HG03045 (cell line): Measurements from ENCODE around the gene ADAM12.

Experiments used
- ATAC-seq: cut with Tn5 transposase; IDR thresholded peaks from one replicate; pipeline ENCODE4 v1.9.1; 2021; ENCODE audit warnings: mild to moderate bottlenecking, moderate library complexity; ENCODE audit not compliant: unreplicated experiment

ADAM12 gene, protein sequence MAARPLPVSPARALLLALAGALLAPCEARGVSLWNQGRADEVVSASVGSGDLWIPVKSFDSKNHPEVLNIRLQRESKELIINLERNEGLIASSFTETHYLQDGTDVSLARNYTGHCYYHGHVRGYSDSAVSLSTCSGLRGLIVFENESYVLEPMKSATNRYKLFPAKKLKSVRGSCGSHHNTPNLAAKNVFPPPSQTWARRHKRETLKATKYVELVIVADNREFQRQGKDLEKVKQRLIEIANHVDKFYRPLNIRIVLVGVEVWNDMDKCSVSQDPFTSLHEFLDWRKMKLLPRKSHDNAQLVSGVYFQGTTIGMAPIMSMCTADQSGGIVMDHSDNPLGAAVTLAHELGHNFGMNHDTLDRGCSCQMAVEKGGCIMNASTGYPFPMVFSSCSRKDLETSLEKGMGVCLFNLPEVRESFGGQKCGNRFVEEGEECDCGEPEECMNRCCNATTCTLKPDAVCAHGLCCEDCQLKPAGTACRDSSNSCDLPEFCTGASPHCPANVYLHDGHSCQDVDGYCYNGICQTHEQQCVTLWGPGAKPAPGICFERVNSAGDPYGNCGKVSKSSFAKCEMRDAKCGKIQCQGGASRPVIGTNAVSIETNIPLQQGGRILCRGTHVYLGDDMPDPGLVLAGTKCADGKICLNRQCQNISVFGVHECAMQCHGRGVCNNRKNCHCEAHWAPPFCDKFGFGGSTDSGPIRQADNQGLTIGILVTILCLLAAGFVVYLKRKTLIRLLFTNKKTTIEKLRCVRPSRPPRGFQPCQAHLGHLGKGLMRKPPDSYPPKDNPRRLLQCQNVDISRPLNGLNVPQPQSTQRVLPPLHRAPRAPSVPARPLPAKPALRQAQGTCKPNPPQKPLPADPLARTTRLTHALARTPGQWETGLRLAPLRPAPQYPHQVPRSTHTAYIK

GRCh38 chr10:126387931-126388911, at the start of gene ADAM12:
TSS of gene ADAM12 (minus strand) at chr10:126388477. CDS start at chr10:126388145, 332 bp downstream.
- ATAC-seq: no peak

DNA sequence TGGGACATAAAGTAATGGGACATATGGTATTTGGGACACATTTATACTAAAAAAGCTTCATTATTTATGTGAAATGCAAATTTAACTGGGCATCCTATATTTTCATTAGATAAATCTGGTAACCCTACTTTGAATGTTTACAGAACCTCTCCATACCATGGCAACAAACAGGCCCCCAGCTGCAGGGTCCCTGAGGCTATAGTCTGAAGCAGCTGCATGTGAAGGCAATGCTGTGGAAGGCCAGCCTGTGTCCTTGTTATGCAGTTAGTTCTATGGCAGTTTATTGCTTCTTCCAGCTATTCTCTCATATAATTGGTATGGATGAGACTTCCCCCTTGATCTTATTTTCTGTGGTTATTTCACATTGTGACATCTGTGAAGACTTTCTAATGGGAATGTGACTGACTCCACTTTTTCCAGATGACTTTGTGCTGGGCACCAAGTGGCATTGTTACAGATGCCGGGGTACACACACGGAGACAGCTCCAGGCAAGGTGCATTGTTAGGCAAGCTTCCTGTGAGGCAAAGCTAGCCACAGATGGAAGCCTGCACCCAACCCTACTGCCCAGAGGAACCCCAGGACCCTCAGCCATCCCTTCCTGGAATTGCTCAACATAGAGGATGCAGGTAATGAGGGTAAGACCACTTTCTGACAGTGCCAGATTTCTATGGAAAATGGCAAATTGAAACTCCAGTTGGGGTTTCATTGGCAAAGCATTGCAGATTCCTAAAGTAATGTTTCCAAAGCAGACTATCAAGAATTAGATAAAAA, 49.5 kb upstream of the ADAM12 start:
- no peak for ATAC-seq

GRCh38 chr10:126434235-126434634, 46.0 kb upstream of the ADAM12 start:
- no peak for ATAC-seq

DNA sequence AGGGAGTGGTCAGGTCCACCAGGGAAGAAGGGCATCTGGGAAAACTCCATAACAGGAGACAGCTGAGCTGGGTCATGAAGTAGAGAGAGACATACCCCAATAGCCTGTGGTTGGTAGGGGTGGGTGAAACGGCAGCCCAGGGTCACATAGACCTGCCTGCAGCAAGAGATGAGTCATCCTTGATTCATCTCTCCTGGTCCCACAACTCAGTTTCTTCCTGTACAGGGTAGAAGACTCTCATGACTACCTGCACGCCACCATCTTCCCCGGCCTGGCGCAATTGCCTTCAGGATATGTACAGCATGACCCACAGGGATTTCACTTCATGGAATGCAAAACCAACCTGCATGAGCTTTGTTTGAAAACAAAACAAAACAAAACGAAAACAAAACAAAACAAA, 45.1 kb upstream of the ADAM12 start:
- no peak for ATAC-seq

DNA sequence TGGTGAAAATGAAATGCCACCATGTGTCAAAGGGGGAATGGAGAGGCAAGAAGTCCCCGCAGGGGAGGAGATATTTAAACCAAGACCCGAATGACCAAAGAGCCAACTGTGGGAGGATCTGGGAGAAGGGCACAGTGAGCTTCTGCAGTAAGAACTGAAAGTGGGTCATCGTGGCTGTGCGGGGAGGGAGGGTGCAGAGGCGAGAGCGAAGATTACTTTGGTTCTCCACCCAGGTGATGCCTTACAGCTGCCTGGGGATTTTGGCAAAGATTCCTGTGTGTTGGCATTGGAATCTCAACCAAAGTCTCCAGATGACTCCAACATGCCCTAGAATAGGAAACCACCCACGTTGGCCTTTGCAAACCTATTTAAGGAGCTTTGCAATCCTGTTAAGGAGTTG, 44.2 kb upstream of the ADAM12 start:
- ATAC-seq: no peak

GRCh38 chr10:126431816-126432215, 43.5 kb upstream of the ADAM12 start:
- ATAC-seq: no peak

GRCh38 chr10:126430512-126430911, 42.2 kb upstream of the ADAM12 start:
- no peak for ATAC-seq

- ATAC-seq: no peak
Measured at GRCh38 chr10:126429275-126429674, 41.0 kb upstream of the ADAM12 start.

GRCh38 chr10:126425489-126426065, 37.3 kb upstream of the ADAM12 start:
- no peak for ATAC-seq

DNA sequence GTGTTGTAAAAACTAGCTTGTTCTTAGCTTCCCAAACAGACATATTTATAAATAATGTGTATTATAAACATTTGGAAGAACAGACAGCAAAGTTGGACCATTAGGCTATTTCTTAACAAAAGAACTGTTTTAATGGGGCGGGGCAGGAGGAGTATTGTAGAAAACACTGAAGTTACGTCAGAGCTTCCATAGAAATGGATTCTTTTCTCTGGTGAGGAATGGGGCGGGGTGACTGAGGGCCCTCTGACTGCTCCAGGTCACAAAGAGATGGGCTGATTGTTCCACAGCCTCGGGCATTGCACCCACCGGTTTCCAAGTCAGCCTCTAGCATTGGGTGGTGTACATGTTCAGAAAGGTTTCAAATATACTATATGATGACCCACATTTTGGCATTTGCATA, 36.8 kb upstream of the ADAM12 start:
- ATAC-seq: no peak

DNA sequence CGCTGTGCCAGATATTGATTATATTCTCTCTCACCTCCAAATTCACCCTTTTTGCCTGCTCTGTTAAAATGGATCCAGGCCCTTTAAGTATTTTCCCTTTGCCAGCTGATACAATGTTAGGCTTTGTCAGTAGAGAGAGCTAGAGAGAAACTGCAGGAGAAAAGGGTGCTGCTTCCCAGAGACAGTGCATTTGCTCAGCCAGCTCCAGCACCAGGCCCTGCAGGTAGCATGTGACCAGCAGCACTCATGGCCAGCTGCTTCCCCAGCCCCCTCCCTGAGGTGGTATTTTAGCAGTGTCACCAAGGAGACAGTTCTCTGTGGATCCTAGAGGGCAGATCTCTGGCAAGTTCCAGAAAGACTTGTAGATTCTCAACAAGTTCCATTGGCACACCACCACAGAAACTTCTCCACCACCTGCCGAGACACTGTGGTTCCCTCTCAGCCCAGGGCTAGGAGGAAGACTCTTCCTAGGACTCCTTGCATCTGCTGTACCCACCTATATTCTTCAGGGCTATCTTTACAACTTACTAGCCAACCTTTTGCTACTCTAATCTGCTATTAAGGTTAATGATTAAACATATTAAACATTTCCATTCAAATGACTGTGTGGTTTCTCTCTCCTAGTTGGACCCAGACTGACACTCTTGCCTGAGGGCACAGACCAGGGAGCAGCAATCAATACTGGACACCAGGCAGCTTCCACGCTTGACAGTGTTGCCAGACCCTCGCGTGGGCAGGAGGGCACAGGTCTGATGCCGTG, 35.6 kb upstream of the ADAM12 start:
- no peak for ATAC-seq

DNA sequence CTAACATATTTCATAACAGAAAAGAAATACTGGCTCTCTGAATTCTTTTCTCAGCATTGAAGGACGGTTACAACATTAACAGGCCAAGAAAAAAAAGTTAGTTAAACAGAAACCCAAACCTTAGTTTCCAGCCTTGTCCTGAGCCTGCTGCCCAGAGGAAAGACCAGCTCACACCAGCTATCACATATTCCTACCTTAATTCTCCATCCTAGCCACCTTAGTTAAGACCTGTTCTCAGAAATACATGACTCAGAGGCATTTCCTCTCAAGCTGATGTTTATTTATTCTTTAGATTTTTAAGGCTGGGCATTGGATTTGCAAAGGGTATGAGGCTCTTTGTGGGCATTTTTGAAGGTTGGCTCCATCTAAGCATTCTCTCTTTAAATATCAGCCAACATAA, 34.3 kb upstream of the ADAM12 start:
- ATAC-seq: no peak

DNA sequence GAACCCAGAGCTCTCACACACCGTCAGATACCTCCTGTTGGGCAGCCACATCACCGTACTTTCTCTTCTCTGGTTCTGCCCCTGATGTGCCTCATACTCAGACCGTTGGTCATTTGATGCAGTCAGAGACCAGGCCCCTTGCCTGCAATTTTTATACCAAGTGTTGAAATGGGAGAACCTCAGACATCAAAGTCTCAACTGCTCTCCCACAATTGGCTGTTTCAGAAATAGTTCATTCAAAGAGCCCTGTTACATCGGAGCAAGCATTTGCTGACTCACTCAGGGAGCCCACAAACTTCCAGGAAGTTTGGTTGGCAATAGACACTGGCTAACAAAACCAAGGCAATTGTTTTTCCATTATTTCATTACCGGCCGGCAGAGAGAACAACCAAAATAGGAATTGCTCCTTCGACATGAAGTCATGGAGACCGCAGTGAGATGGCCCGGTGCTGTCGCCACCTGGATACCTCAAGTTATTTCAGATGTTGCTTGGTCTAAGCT, 33.5 kb upstream of the ADAM12 start:
- ATAC-seq: no peak

DNA sequence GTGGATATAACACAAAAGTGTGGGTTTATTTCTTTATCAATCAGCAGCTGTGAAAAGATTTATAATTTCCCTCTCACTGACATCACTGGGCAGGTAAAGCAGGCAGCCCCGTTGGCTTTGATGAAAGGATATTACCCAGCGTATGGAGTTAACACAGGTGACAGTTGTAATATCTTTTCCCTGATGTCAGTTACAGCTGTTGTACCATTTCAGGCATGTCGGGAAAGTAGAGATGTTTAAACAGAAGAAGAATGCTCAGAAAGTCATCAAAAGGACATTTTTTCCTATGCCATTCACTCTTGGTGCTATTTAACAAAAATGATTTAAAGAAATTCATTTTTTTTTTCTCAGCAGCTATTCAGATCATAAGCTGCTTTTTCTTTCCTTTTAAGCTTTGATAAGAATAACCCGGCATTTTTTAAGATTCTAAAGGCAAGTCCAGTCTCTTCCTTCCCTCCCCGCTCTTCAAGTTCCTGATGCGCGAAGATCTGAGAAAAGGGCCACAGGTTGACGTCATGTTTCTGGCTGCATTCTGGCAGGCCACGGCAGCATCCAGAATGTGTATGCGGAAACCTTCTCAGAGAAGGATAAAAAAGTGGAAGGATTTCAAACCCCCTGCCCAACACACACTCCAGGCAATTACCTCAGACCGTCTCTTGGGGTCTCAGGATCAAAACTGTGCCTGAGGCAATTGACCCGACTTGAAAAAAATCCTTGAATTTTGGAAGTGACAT, 32.5 kb upstream of the ADAM12 start:
- ATAC-seq: no peak

- no peak for ATAC-seq
Measured at GRCh38 chr10:126417220-126417825, 29.0 kb upstream of the ADAM12 start.

- no peak for ATAC-seq
Measured at GRCh38 chr10:126409821-126410220, 21.5 kb upstream of the ADAM12 start.

- no peak for ATAC-seq
Measured at GRCh38 chr10:126408953-126409641, 20.8 kb upstream of the ADAM12 start.
